Effector CD8-positive, alpha-beta T cell (primary cell): ENCODE measurements around the gene SNRNP35.
"Not testable (repeated sequence)": the region's sequence is repeated elsewhere in the genome, so short reads cannot be mapped to it uniquely, and the experiment has no call there.

Experiments used
- DNase-seq: peaks from one replicate; lab custom pipeline; 2025; lab: John Stamatoyannopoulos, UW
- total RNA-seq, 4 experiments: gene quantifications; one replicate each; lab custom pipeline; 2026; lab: John Stamatoyannopoulos, UW

Gene SNRNP35, protein sequence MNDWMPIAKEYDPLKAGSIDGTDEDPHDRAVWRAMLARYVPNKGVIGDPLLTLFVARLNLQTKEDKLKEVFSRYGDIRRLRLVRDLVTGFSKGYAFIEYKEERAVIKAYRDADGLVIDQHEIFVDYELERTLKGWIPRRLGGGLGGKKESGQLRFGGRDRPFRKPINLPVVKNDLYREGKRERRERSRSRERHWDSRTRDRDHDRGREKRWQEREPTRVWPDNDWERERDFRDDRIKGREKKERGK
- total RNA-seq, result 25.1 to 35.9 (median 30.7) reads per million in 4 experiments

- peak; percentile 82 for DNase-seq
These were observed at the start of gene SNRNP35 for GRCh38 chr12:123457980-123458779. Gene SNRNP35, plus strand, starts transcription at chr12:123458139. Its CDS starts 7,402 bp downstream, at chr12:123465541.

GRCh38 chr12:123408619-123409018, 49.3 kb upstream of the SNRNP35 start:
- not testable (repeated sequence) for DNase-seq

GRCh38 chr12:123409284-123410040, 48.5 kb upstream of the SNRNP35 start:
- DNase-seq, result not testable (repeated sequence)

DNA sequence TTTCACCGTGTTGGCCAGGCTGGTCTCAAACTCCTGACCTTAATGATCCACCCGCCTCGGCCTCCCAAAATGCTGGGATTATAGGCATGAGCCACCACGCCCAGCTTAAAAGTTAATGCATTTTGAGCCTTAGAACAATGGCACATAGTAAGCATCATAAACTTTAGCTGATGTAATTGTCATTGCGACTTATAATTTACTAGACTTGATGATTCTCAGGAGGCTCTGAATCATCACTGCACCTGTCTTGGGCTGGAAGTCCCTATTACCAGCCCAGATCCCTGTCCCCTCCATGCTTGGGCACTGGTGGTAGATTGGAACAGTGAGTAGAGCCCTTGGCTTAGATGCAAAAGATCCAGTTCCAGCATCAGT, 47.9 kb upstream of the SNRNP35 start:
- no peak for DNase-seq

GRCh38 chr12:123421314-123421713, 36.6 kb upstream of the SNRNP35 start:
- DNase-seq, result no peak

DNA sequence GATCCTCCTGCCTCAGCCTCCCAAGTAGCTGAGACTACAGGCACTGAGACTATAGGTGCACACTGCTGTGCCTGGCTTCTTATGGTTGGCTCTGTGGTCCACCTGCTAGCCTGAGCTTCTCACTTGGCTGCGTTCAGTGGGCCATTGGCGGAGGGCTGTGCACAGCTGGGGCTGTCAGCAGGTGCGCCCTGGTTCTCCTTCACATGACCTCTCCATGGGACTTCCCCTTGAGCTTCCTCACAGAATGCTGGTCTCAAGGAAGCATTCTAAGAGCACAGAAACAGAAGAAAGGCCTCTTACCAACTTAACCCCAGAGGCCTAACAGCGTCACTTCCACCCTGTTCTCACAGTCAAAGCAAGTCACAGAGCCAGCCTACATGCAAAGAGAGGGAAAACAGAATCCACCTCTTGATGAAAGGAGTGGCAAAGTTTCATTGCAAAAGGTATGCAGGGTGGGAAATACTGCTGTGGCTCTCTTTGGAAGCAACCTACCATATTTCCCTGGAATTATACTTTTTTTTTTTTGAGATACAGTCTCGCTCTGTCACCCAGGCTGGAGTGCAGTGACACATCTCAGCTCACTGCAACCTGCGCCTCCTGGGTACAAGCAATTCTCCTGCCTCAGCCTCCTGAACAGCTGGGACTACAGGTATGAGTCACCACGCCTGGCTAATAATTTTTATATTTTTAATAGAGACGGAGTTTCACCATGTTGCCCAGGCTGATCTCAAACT, 30.7 kb upstream of the SNRNP35 start:
- DNase-seq, result no peak

DNA sequence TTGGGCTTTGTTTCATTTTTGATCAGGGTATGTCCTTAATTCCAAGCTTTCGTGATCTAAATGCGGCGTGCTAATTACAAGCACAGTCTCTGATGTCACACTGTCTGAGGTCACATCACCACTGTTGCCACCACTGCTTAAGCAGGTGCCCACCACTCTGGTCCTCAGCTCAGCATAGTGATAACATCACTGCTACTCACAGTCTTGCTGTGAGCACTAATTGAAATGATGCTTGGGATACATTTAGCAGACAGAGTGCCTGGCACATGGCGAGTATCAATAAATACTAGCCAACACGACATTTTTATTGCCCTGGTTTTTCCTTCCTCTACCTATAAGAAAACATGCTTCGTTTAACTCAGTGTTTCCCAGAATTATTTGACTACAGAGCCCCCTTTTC, 29.3 kb upstream of the SNRNP35 start:
- no peak for DNase-seq

GRCh38 chr12:123429101-123429500, 28.8 kb upstream of the SNRNP35 start:
- DNase-seq, result not testable (repeated sequence)

GRCh38 chr12:123431951-123432817, 25.8 kb upstream of the SNRNP35 start:
- DNase-seq, result not testable (repeated sequence)

- no peak for DNase-seq
These were observed 24.3 kb upstream of the SNRNP35 start for GRCh38 chr12:123433615-123434014.

- no peak for DNase-seq
These were observed 22.3 kb upstream of the SNRNP35 start for GRCh38 chr12:123435636-123436016.

DNA sequence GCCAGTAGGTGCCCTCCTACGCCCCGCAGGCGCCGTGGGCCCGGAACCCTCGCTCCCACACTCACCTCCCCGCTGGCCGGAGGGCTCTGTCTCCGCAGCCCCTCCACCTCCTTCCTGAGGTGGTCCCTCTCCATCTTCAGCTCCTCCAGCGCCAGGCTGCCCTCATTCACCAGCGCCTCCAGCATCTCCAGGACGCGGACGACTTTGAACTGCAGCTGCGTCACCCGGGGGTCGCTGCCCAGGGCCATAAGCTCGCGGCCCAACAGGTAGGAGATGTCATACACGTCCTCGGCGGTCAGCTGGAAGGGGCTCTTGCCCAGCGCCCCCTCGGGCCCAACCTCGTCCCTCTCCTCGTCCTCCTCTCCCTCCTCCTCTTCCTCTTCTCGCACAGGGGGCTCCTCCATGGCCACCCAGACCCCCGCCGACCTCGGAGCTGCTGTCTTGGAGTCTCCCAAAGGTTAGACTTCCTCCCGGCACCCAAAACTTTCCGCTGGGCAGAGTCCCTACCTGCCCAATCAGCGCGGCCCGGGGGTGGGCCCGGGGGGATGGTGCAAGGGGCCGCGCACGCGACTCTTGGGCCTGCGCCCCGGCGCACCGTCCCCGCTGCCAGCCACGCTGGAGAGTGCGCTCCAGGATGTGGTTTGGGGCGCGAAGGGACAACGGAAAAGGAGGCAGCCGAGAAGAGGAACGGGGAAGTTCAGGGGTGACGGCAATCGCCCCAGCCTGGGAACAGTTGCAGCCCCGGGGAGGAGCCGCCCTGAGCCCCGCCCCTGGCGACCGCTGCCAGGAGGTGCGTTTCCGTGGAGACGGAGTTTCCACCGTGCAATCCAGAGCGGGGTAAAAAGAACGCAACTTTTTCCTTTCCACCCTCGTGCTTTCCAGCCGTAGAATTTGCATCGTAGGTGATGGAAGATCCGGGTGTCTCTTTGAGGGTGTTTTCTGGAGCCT, 21.6 kb upstream of the SNRNP35 start, which contains the start of gene RILPL2:
Gene RILPL2 (minus strand): TSS at position 668 of the 948 bp plus-strand sequence. CDS start 264 bp downstream, at position 404.
- DNase-seq, result peak; percentile 79

- no peak for DNase-seq
These were observed 16.3 kb upstream of the SNRNP35 start for GRCh38 chr12:123441523-123442164.

- DNase-seq, result no peak
These were observed 15.2 kb upstream of the SNRNP35 start for GRCh38 chr12:123442774-123443173.

DNA sequence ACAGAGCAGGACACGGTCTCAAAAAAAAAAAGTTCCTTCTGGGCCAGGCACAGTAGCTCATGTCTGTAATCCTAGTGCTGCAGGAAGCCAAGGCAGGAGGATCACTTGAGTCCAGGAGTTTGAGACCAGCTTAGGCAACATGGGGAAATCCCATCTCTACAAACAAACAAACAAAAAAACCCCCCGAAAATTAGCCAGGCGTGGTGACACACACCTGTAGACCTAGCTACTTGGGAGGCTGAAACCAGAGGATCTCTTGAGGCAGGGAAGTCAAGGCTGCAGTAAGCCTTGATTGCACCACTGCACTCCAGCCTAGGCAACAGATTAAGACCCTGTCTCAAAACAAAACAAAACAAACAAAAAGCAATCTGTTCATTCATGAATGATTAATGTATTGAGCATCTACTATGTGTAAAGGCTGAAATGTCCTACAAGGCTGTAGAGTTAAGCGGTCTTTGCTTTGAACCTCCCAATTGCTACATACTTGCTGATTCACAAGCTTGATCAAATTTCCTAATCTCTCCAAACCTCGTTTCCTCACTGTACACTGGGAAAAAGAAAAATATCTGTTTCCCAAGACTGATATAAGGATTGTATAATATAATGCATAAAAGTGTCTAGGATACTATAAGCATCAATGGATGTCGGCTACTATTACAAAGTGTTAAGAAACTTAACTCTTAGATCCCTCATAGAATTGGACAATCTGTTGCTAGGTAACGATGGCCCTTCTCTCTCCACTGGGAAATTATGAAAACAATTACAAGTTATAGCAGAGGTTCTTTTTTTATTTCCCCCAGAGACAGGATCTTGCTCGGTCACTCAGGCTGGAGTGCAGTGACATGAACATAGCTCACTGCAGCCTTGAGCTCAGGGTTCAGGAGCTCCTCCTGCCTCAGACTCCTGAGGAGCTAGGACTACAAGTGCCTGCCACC, 13.6 kb upstream of the SNRNP35 start:
- DNase-seq, result no peak

- DNase-seq, result no peak
These were observed 12.3 kb upstream of the SNRNP35 start for GRCh38 chr12:123445388-123446332.

DNA sequence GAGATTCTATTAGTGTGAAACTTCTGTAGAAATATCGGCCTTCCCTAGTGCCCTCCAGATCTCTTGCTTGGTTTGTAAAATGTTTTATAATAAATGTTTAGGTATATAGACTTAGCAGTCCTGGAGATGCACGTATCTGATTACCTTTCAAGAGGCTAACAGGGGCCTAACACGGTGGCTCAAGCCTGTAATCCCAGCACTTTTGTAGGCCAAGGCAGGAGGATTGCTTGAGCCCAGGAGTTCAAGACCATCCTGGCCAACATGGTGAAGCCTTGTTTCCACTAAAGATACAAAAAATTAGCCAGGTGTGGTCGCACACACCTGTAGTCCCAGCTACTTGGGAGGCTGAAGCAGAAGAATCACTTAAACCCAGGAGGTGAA, 11.6 kb upstream of the SNRNP35 start:
- DNase-seq, result no peak
